B cell (primary cell): ENCODE data around the gene KLRC3.

ENCODE experiments used
- EZH2 ChIP-seq: IDR thresholded peaks from 2 replicates; pipeline ENCODE4 v1.6.1; 2012; ENCODE audit warnings: borderline replicate concordance, low read depth, mild to moderate bottlenecking, moderate library complexity, low read length; ENCODE audit not compliant: insufficient read depth, poor library complexity, severe bottlenecking
- TF ChIP-seq, protein P1 (sequence below): fragments of 200-600 bp; IDR thresholded peaks from one replicate; pipeline ENCODE4 v1.8.0; 2022; ENCODE audit warnings: antibody characterized with exemption, mild to moderate bottlenecking

DNA sequence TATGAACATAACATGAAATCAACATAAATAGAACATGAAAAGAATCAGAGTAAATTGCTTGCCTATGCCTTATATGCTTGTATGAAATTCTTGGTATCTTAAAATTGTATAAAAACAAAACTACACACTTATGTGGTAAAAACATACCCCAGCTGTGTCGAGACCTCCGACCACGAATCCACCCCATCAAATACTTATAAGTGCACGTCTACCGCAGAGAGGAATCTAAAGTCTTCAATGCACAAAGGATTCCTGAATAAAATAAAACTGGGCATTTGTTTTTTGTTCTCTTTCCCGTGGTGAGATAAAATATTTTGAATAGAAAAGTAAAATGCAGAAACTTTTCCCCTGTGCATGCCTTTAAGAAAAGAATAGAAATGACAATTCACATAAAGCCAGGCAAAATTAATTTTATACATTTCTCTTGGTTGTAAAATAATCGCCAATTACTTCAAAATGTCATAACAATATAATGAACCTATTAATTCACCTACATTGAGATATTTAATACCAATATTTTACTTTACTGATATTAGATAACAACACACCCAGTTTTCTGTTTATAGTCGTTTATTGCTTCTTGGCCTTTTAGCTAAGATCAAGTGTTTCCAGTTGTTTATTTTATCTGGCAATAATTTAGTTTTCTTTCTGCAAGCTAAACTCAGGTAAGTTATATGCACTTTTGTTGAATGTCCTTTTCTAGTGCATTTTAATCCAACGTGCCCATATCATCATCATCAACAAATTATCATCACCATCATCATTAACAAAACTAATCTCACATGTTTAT lies 31.6 kb downstream of the KLRC3 start:
- no peak for TF ChIP-seq EZH2
- TF ChIP-seq, protein P1, sequence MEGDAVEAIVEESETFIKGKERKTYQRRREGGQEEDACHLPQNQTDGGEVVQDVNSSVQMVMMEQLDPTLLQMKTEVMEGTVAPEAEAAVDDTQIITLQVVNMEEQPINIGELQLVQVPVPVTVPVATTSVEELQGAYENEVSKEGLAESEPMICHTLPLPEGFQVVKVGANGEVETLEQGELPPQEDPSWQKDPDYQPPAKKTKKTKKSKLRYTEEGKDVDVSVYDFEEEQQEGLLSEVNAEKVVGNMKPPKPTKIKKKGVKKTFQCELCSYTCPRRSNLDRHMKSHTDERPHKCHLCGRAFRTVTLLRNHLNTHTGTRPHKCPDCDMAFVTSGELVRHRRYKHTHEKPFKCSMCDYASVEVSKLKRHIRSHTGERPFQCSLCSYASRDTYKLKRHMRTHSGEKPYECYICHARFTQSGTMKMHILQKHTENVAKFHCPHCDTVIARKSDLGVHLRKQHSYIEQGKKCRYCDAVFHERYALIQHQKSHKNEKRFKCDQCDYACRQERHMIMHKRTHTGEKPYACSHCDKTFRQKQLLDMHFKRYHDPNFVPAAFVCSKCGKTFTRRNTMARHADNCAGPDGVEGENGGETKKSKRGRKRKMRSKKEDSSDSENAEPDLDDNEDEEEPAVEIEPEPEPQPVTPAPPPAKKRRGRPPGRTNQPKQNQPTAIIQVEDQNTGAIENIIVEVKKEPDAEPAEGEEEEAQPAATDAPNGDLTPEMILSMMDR = no peak
